IMR-90 (cell line): Measurements from ENCODE around the gene MTFR1L. TPM values are rescaled to one million over a fixed set of nuclear protein-coding genes. Genes with fewer than 3 reads are reported as not detected.

Source experiments
- ATAC-seq: fragments of 200-7000 bp; cut with Tn5 transposase; 2 replicates; pipeline ENCODE4 v1.9.1; 2020; ENCODE audit warnings: low read depth, mild to moderate bottlenecking, moderate library complexity
- BruUV-seq: library from RNA; stranded (reverse); fragments of 400-500 nt; replicated peaks from 2 replicates; lab custom pipeline; 2021; lab: Mats Ljungman, UMichigan
- CTCF ChIA-PET: fragments of 300-600 bp; formaldehyde crosslinking; extraction: SDS; loops from one replicate; lab custom pipeline; 2021; ENCODE audit warnings: antibody characterized with exemption; lab: Yijun Ruan, JAX
- POLR2A ChIA-PET: fragments of 300-600 bp; sonication (Branson Sonifier 250); formaldehyde crosslinking; loops from one replicate; lab custom pipeline; 2022; ENCODE audit warnings: antibody characterized with exemption; ENCODE audit not compliant: unreplicated experiment; lab: Charles Lee
- DNase-seq: peaks from one replicate; pipeline ENCODE4 v3.0.0; 2013
- H2AFZ ChIP-seq: replicated peaks from 2 replicates; pipeline ENCODE3; 2013; ENCODE audit warnings: low read length, mild to moderate bottlenecking; ENCODE audit not compliant: poor library complexity
- H2AK5ac ChIP-seq: 2 replicates; pipeline ENCODE4 v1.6.1; 2013; ENCODE audit warnings: low read depth, low read length, inconsistent platforms
- H2AK9ac ChIP-seq: replicated peaks from 2 replicates; pipeline ENCODE3; 2013; ENCODE audit warnings: mild to moderate bottlenecking, low read depth, low read length, moderate library complexity; ENCODE audit not compliant: poor library complexity
- H2BK120ac ChIP-seq: 2 replicates; pipeline ENCODE4 v1.6.1; 2013; ENCODE audit warnings: low read depth, low read length, inconsistent platforms
- H2BK15ac ChIP-seq: 3 replicates; pipeline ENCODE4 v1.6.1; 2013; ENCODE audit warnings: low read depth, low read length, inconsistent platforms
- H2BK20ac ChIP-seq: 2 replicates; pipeline ENCODE4 v1.6.1; 2013; ENCODE audit warnings: low read depth, mild to moderate bottlenecking, inconsistent platforms, low read length, moderate library complexity
- H2BK5ac ChIP-seq: 2 replicates; pipeline ENCODE4 v1.6.1; 2013; ENCODE audit warnings: mild to moderate bottlenecking, low read depth, low read length, inconsistent platforms; ENCODE audit not compliant: poor library complexity, severe bottlenecking
- H3K14ac ChIP-seq: replicated peaks from 2 replicates; pipeline ENCODE4 v1.6.1; 2013; ENCODE audit warnings: low read depth, low read length, inconsistent platforms
- H3K18ac ChIP-seq: 2 replicates; pipeline ENCODE4 v1.6.1; 2013; ENCODE audit warnings: low read depth, low read length, control low read depth
- H3K23ac ChIP-seq: 2 replicates; pipeline ENCODE4 v1.6.1; 2013; ENCODE audit warnings: low read depth, low read length, inconsistent platforms
- H3K27ac ChIP-seq: 2 replicates; pipeline ENCODE4 v1.5.1; 2013; ENCODE audit warnings: mild to moderate bottlenecking, control low read depth, low read length; ENCODE audit not compliant: insufficient read depth
- H3K27me3 ChIP-seq: 2 replicates; pipeline ENCODE4 v1.6.1; 2013; ENCODE audit warnings: low read length; ENCODE audit not compliant: control insufficient read depth, insufficient read depth
- H3K36me3 ChIP-seq: 2 replicates; pipeline ENCODE4 v1.6.1; 2013; ENCODE audit warnings: low read length, mixed read lengths; ENCODE audit not compliant: control insufficient read depth, insufficient read depth
- H3K4ac ChIP-seq: 2 replicates; pipeline ENCODE4 v1.6.1; 2013; ENCODE audit warnings: low read depth, low read length, inconsistent platforms
- H3K4me1 ChIP-seq: 2 replicates; pipeline ENCODE4 v1.6.1; 2013; ENCODE audit warnings: low read length, mixed read lengths; ENCODE audit not compliant: control insufficient read depth, insufficient read depth
- H3K4me2 ChIP-seq: 2 replicates; pipeline ENCODE4 v1.6.1; 2013; ENCODE audit warnings: low read depth, mild to moderate bottlenecking, control low read depth, low read length, moderate library complexity
- H3K4me3 ChIP-seq: 2 replicates; pipeline ENCODE4 v1.5.1; 2013; ENCODE audit warnings: low read depth, mild to moderate bottlenecking, control low read depth, low read length, moderate library complexity; ENCODE audit not compliant: insufficient read depth
- H3K56ac ChIP-seq: 2 replicates; pipeline ENCODE4 v1.6.1; 2013; ENCODE audit warnings: low read length, inconsistent platforms; ENCODE audit not compliant: insufficient read depth; ENCODE audit errors: extremely low read depth
- H3K79me1 ChIP-seq, 2 experiments: 2 replicates each; pipeline ENCODE4 v1.6.1; 2013; ENCODE audit warnings: low read length in 2 of 2, inconsistent platforms in 1 of 2, low read depth in 1 of 2
- H3K9ac ChIP-seq: 2 replicates; pipeline ENCODE4 v1.6.1; 2013; ENCODE audit warnings: low read depth, low read length, control low read depth
- H3K9me1 ChIP-seq: 2 replicates; pipeline ENCODE4 v1.6.1; 2013; ENCODE audit warnings: low read length, inconsistent platforms; ENCODE audit not compliant: insufficient read depth
- H3K9me3 ChIP-seq: 2 replicates; pipeline ENCODE4 v1.6.1; 2013; ENCODE audit warnings: low read length; ENCODE audit not compliant: control insufficient read depth, insufficient read depth
- H4K20me1 ChIP-seq: 2 replicates; pipeline ENCODE4 v1.6.1; 2013; ENCODE audit warnings: low read length, inconsistent platforms; ENCODE audit not compliant: insufficient read depth
- H4K5ac ChIP-seq: 2 replicates; pipeline ENCODE4 v1.6.1; 2013; ENCODE audit warnings: mild to moderate bottlenecking, low read depth, low read length, control low read depth
- H4K8ac ChIP-seq, 2 experiments: 2 replicates each; pipeline ENCODE4 v1.6.1; 2013; ENCODE audit warnings: low read depth in 2 of 2, low read length in 2 of 2, control low read depth in 1 of 2, inconsistent platforms in 1 of 2
- H4K91ac ChIP-seq: 2 replicates; pipeline ENCODE4 v1.6.1; 2013; ENCODE audit warnings: low read depth, low read length, inconsistent platforms; ENCODE audit not compliant: insufficient read depth
- BHLHE40 ChIP-seq: fragments of 150-350 bp; IDR thresholded peaks from 2 replicates; pipeline ENCODE4 v1.6.1; 2016; ENCODE audit warnings: mild to moderate bottlenecking, low read depth, low read length
- CTCF ChIP-seq: conservative IDR thresholded peaks from 2 replicates; pipeline ENCODE4 v1.5.1; 2012; ENCODE audit warnings: mild to moderate bottlenecking, low read depth, low read length, improper control_type of control experiment
- POLR2A ChIP-seq: IDR thresholded peaks from 2 replicates; pipeline ENCODE4 v1.6.1; 2012; ENCODE audit warnings: mild to moderate bottlenecking, low read depth, low read length
- RAD21 ChIP-seq: IDR thresholded peaks from 2 replicates; pipeline ENCODE4 v1.6.1; 2012; ENCODE audit warnings: low read length, improper control_type of control experiment
- RCOR1 ChIP-seq: IDR thresholded peaks from 2 replicates; pipeline ENCODE4 v1.6.1; 2012; ENCODE audit warnings: mild to moderate bottlenecking, low read length, improper control_type of control experiment; ENCODE audit not compliant: insufficient replicate concordance
- RFX5 ChIP-seq: IDR thresholded peaks from 2 replicates; pipeline ENCODE4 v1.8.0; 2012; ENCODE audit warnings: low read depth, mild to moderate bottlenecking, low read length, moderate library complexity
- SMC3 ChIP-seq: fragments of 150-350 bp; IDR thresholded peaks from 2 replicates; pipeline ENCODE4 v1.6.1; 2016; ENCODE audit warnings: low read depth, mild to moderate bottlenecking, antibody characterized with exemption, low read length, moderate library complexity
- USF2 ChIP-seq: fragments of 150-350 bp; IDR thresholded peaks from 2 replicates; pipeline ENCODE4 v1.6.1; 2017; ENCODE audit warnings: mild to moderate bottlenecking, antibody characterized with exemption, low read length, low read depth
- WGBS, 2 experiments: methylation state at CpG; one replicate each; pipeline versions ENCODE4 v1.1.5 to v1.1.7; 2013; ENCODE audit warnings: missing lambda C conversion rate in 2 of 2; ENCODE audit not compliant: insufficient read length in 1 of 2; ENCODE audit errors: extremely low coverage in 2 of 2; 5-methylcytosine and 5-hydroxymethylcytosine counted together
- dilution Hi-C: fragments of 300-500 bp; cut with HindIII; formaldehyde crosslinking; loops from one replicate; pipeline ENCODE4 v1.14.3; 2018; ENCODE audit warnings: low sequenced_read_pairs; ENCODE audit not compliant: unreplicated experiment
- in situ Hi-C: fragments of 300-500 bp; cut with MboI; formaldehyde crosslinking; loops from 3 replicates; pipeline ENCODE4 v1.14.3; 2019; ENCODE audit warnings: low sequenced_read_pairs, inconsistent platforms, mixed read lengths
- intact Hi-C: fragments of 100-400 bp; cut with micrococcal nuclease; formaldehyde crosslinking; loops from 2 replicates; pipeline ENCODE4 v1.10.0; 2022
- polyA plus RNA-seq, 3 experiments: library from polyadenylated mRNA; depleted of rRNA; stranded (reverse); fragments of >200 nt; gene quantifications; 2 replicates each; pipeline ENCODE4 v1.2.3, GENCODE V29; 2012; ENCODE audit warnings: low replicate concordance in 1 of 3
- total RNA-seq: library from RNA; depleted of rRNA; stranded (reverse); fragments of >200 nt; gene quantifications from 2 replicates; pipeline ENCODE4 v1.2.3, GENCODE V29; 2012

Gene MTFR1L
- total and polyA plus RNA-seq, 2 of the 4 experiments (the other 2 are of a cell fraction): 69.1 to 69.7 TPM

GRCh38 chr1:25845664-25846063 is 25.9 kb downstream of the MTFR1L start:
- Histone ChIP-seq H2BK5ac (no peak overlapping the region), H3K23ac (no peak overlapping the region), H2AK5ac (no peak overlapping the region), H4K20me1 (no peaks in the 10 kb centered on the region), H3K9ac (no peak overlapping the region), H2BK120ac (no peak overlapping the region), H3K4me3 (no peak overlapping the region), H3K4ac (no peak overlapping the region), H3K9me3 (no peaks in the 10 kb centered on the region), H2BK20ac (no peak overlapping the region), H4K8ac (no peak overlapping the region), H2AFZ (no peak overlapping the region), H3K4me2 (no peak overlapping the region), H3K79me1 (peaks cover 11 to 20% of the 10 kb centered on the region in 2 experiments; a peak in 3 of 4 replicates), H2BK15ac (no peak overlapping the region), H3K14ac (no peak overlapping the region), H3K27me3 (no peaks in the 10 kb centered on the region), H4K91ac (no peak overlapping the region), H3K4me1 (peaks cover 3% of the 10 kb centered on the region; the same call in 1 of the 2 replicates), H3K56ac (no peak overlapping the region), H3K36me3 (no peaks in the 10 kb centered on the region), H2AK9ac (no peak overlapping the region), H3K9me1 (peaks cover 4% of the 10 kb centered on the region; the same call in 1 of the 2 replicates), H3K27ac (no peak overlapping the region), H4K5ac (no peak overlapping the region), H3K18ac (no peak overlapping the region)
- in situ Hi-C loops: no loop called here
- ATAC-seq: no peak
- ChIA-PET CTCF (no interaction called here), POLR2A (no interaction called here)
- no peak for DNase-seq
- no TSS peak for BruUV-seq
- no CpG with 5 or more reads among the region's 5 CpGs for WGBS, 2 experiments
- TF ChIP-seq SMC3 (no peak), RFX5 (no peak), BHLHE40 (no peak), RAD21 (no peak), USF2 (no peak), POLR2A (no peak), CTCF (no peak), RCOR1 (no peak)
- intact Hi-C loops: no loop called here
- dilution Hi-C loops: no loop called here
